HEK293T (cell line): ENCODE results near the gene RAB31.

Experiments
- CTCF ChIA-PET: fragments of 350-600 bp; formaldehyde crosslinking; extraction: SDS; loops from one replicate; lab custom pipeline; 2021; ENCODE audit warnings: antibody characterized with exemption, inconsistent platforms; lab: Yijun Ruan, JAX
- POLR2A ChIA-PET: fragments of 350-600 bp; formaldehyde crosslinking; extraction: SDS; loops from one replicate; lab custom pipeline; 2020; ENCODE audit warnings: antibody characterized with exemption, inconsistent platforms; lab: Yijun Ruan, JAX
- DNase-seq: peaks from one replicate; pipeline ENCODE4 v3.0.0; 2012; ENCODE audit warnings: mixed read lengths; ENCODE audit errors: extremely low spot score
- ARNT ChIP-seq: fragments of 450-650 bp; IDR thresholded peaks from 2 replicates; pipeline ENCODE4 v1.6.1; 2017; ENCODE audit warnings: mild to moderate bottlenecking
- BHLHE40 ChIP-seq: fragments of 450-650 bp; IDR thresholded peaks from 2 replicates; pipeline ENCODE4 v1.6.1; 2016; ENCODE audit warnings: mild to moderate bottlenecking, moderate library complexity, borderline replicate concordance
- CTBP1 ChIP-seq: fragments of 450-650 bp; IDR thresholded peaks from 2 replicates; pipeline ENCODE4 v1.6.1; 2016; ENCODE audit warnings: borderline replicate concordance
- ELF4 ChIP-seq: fragments of 450-650 bp; IDR thresholded peaks from 2 replicates; pipeline ENCODE4 v1.6.1; 2017; ENCODE audit warnings: antibody characterized with exemption
- FOXA1 ChIP-seq: fragments of 450-650 bp; IDR thresholded peaks from 2 replicates; pipeline ENCODE4 v1.6.1; 2016; ENCODE audit warnings: mild to moderate bottlenecking
- FOXK2 ChIP-seq: fragments of 450-650 bp; IDR thresholded peaks from 2 replicates; pipeline ENCODE4 v1.6.1; 2016; ENCODE audit warnings: mild to moderate bottlenecking
- FOXM1 ChIP-seq: fragments of 450-650 bp; IDR thresholded peaks from 2 replicates; pipeline ENCODE4 v1.6.1; 2017; ENCODE audit warnings: mild to moderate bottlenecking, borderline replicate concordance
- HDGF ChIP-seq: fragments of 450-650 bp; IDR thresholded peaks from 2 replicates; pipeline ENCODE4 v1.6.1; 2017; ENCODE audit warnings: antibody characterized with exemption, borderline replicate concordance
- L3MBTL2 ChIP-seq: fragments of 450-650 bp; conservative IDR thresholded peaks from 2 replicates; pipeline ENCODE4 v1.6.1; 2016; ENCODE audit warnings: mild to moderate bottlenecking
- LEF1 ChIP-seq: fragments of 450-650 bp; IDR thresholded peaks from 2 replicates; pipeline ENCODE4 v1.6.1; 2017; ENCODE audit warnings: mild to moderate bottlenecking, borderline replicate concordance
- NFRKB ChIP-seq: fragments of 450-650 bp; IDR thresholded peaks from 2 replicates; pipeline ENCODE4 v1.6.1; 2016; ENCODE audit warnings: mild to moderate bottlenecking, moderate library complexity
- SP1 ChIP-seq: fragments of 450-650 bp; IDR thresholded peaks from 2 replicates; pipeline ENCODE4 v1.6.1; 2017
- SUZ12 ChIP-seq: fragments of 450-650 bp; IDR thresholded peaks from 2 replicates; pipeline ENCODE4 v1.6.1; 2016; ENCODE audit warnings: mild to moderate bottlenecking
- TARDBP ChIP-seq: fragments of 450-650 bp; IDR thresholded peaks from 2 replicates; pipeline ENCODE4 v1.6.1; 2016
- ZNF384 ChIP-seq: fragments of 450-650 bp; IDR thresholded peaks from 2 replicates; pipeline ENCODE4 v1.6.1; 2016
- TF ChIP-seq, protein P1 (sequence below): fragments of 450-650 bp; IDR thresholded peaks from 2 replicates; pipeline ENCODE4 v1.6.1; 2016

Gene RAB31

DNA sequence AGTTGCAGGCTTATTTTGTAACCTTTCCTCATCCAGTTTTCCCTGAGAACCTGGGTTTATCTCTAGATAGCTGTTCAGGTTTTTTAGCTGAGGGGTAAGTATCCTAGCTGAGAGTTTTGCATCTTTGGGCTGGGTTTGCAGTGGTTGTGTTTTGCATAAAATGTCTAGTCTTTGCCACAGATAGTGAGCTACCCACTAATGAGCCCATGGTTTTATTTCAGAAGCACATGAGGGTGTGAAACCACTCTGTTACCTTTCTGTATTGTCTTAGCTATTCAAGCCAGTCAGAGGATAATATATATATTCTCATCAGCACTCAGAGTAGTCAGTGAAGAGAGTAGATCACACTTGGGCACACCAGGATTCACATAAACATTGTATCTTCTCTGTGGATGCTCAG is 153.1 kb downstream of the RAB31 start:
- POLR2A ChIA-PET, result interaction anchor here (1.1 kb wide), 1 partner anchor 8 kb away, joined by 3 read pairs; no protein-coding TSS in a partner anchor
- no peak for DNase-seq
- CTCF ChIA-PET, result no interaction called here
- no peak for TF ChIP-seq BHLHE40
- TF ChIP-seq TARDBP, result no peak
- TF ChIP-seq CTBP1, result no peak
- no peak for TF ChIP-seq FOXM1
- TF ChIP-seq ZNF384, result no peak
- TF ChIP-seq LEF1, result no peak
- TF ChIP-seq HDGF, result no peak
- TF ChIP-seq, protein P1, sequence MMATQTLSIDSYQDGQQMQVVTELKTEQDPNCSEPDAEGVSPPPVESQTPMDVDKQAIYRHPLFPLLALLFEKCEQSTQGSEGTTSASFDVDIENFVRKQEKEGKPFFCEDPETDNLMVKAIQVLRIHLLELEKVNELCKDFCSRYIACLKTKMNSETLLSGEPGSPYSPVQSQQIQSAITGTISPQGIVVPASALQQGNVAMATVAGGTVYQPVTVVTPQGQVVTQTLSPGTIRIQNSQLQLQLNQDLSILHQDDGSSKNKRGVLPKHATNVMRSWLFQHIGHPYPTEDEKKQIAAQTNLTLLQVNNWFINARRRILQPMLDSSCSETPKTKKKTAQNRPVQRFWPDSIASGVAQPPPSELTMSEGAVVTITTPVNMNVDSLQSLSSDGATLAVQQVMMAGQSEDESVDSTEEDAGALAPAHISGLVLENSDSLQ, result no peak
- no peak for TF ChIP-seq FOXA1
- TF ChIP-seq SUZ12, result no peak
- TF ChIP-seq ELF4, result no peak
- no peak for TF ChIP-seq L3MBTL2
- no peak for TF ChIP-seq FOXK2
- TF ChIP-seq SP1, result no peak
- TF ChIP-seq NFRKB, result no peak
- no peak for TF ChIP-seq ARNT

DNA sequence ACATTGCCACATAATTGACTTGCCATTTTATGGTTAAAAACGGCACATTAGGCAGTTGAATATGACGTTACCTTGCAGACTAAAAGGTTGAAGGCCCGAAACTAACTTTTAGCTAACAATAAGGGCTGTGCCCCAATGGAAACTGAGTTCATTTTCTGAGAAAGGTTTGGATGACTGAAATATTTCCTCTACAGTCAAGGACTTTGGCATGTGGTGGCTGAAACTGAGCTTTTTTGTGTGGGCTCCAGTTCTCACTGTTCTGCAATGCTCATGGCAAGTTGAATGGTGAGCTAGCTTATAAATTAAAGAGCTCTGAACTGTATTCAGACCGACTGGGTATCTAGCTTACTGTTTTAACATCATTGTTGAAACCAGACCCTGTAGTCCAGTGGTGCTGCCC is 153.8 kb downstream of the RAB31 start:
- CTCF ChIA-PET, result no interaction called here
- no peak for DNase-seq
- POLR2A ChIA-PET, result interaction anchor here (1.2 kb wide), 1 partner anchor 52 kb away, joined by 3 read pairs; the partner anchor contains the start of gene VAPA
- TF ChIP-seq ZNF384 (no peak), FOXM1 (no peak), SP1 (no peak), CTBP1 (no peak), ELF4 (no peak)

DNA sequence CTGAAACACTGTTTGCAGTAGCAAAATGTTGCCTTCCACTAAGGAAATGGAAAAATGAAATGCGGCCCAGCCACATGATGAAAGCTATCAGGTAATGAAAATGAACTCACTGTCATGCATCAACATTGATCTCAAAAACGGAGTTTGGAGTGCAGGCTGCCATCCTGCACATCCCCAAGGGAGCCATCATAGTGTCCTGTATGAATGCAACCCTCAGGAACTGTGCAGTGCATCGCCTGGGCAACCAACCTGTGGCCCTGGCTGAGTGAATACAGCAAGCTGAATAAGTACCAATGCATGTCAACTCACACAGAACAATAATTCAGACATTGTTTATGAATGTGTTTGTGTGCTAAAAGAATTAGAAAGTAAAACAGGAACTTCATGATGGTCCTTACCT is 154.6 kb downstream of the RAB31 start:
- POLR2A ChIA-PET, result interaction anchor here (1.2 kb wide), 1 partner anchor 51 kb away, joined by 3 read pairs; the partner anchor contains the start of gene VAPA
- no peak for TF ChIP-seq ZNF384
- TF ChIP-seq TARDBP, result no peak
- no peak for TF ChIP-seq ARNT
- no peak for TF ChIP-seq FOXK2
- no peak for TF ChIP-seq LEF1
- no peak for TF ChIP-seq FOXM1
- no peak for TF ChIP-seq SP1
- TF ChIP-seq BHLHE40, result no peak
- no peak for TF ChIP-seq FOXA1
- TF ChIP-seq, protein P1, result no peak
- no peak for TF ChIP-seq CTBP1
- TF ChIP-seq NFRKB, result no peak
- no peak for TF ChIP-seq ELF4
- no peak for TF ChIP-seq HDGF
- no peak for TF ChIP-seq SUZ12
- TF ChIP-seq L3MBTL2, result no peak
- CTCF ChIA-PET, result no interaction called here
- no peak for DNase-seq

DNA sequence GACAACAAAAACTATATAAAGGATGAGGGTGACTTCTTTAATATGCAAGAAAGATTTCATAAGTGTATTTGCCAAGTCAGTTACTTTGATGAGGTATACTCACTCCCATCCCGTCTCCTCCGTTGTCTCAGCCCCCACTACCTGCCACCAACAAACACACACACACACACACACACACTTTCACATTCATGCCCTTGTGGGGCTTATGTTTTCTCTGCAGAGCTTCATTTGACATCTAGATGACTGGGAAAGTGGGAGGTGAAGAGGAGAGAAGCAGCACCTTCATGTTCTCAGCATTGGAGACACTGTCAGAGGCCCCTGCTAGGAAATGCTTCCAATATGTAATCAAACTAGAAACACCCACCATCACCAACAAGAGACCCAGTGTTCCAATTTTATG is 155.2 kb downstream of the RAB31 start:
- ChIA-PET POLR2A (no interaction called here), CTCF (no interaction called here)
- TF ChIP-seq L3MBTL2, result no peak
- TF ChIP-seq TARDBP, result no peak
- TF ChIP-seq FOXM1, result no peak
- TF ChIP-seq FOXK2, result no peak
- TF ChIP-seq FOXA1, result no peak
- no peak for DNase-seq

DNA sequence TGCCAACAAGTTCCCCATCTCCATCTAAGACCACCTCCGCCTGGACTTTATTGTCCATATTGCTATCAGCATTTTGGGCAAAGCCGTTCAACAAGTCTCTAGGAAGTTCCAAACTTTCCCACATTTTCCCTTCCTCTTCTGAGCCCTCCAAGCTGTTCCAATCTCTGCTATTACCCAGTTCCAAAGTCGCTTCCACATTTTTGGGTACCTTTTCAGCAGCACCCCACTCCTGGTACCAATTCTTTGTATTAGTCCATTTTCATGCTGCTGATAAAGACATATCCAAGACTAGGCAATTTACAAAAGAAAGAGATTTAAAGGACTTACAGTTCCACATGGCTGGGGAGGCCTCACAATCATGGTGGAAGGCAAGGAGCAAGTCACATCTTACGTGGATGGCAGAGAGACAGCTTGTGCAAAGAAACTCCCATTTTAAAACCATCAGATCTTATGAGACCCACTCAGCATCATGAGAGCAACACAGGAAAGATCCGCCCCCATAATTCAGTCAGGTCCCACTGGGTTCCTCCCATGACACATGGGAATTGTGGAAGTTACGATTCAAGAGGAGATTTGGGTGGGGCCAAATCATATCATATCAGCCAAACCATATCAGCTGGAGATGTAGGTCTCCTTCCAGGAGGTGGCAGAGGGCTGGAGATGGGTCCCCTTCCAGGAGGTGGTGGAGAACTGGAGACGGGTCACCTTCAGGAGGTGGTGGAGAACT is 157.8 kb downstream of the RAB31 start:
- TF ChIP-seq FOXM1, result no peak
- CTCF ChIA-PET, result no interaction called here
- POLR2A ChIA-PET, result interaction anchor here (1.5 kb wide), 1 partner anchor 48 kb away, joined by 3 read pairs; the partner anchor contains the start of gene VAPA
- no peak for DNase-seq

DNA sequence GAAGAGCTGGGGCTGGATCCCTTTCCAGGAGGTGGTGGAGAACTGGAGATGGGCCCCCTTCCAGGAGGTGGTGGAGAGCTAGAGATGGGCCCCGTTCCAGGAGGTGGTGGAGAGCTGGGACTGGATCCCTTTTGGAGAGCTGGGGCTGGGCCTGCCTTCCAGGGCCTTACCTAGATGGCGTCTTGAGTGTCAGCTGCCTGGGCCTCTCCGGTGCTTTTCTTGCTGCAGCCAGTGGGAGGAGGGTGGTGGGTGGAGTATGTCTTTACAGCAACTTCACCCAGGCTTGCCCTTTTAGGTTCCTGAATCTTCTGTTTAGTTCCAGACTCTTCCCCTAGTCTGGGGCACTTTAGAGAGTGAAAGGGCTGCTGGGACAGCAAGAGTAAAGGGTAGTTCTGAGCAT is 158.5 kb downstream of the RAB31 start:
- ChIA-PET CTCF (no interaction called here), POLR2A (interaction anchor here (1.5 kb wide), 1 partner anchor 47 kb away, joined by 3 read pairs; the partner anchor contains the start of gene VAPA)
- TF ChIP-seq ARNT (no peak), BHLHE40 (no peak)
- DNase-seq, result no peak

DNA sequence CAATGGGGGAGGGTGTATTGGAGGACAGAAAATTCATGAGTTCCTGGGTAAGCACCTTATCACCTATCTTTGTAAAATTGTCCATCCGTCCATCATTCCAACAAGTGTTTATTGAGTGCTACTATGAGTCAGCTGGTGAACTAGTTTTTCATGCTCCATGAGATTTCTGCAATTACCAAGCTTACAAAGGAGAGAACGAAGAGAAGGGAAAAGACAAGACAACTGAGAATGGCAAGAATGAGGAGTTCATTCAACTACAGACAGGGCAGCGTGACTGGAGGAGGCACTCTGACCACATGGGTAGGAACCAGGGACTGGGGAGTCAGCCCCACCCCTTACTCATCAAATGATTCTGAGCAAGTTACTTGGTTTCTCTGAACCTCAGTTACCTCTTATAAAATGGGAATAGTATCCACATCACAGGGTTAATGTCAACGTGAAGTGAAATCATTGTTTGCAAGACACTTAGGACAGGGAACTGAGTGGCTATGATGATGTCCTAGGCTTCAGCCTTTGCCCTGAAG is 159.0 kb downstream of the RAB31 start:
- DNase-seq, result no peak
- CTCF ChIA-PET, result no interaction called here

More for the DNA sequence above, 159.0 kb downstream of the RAB31 start:
- POLR2A ChIA-PET, result interaction anchor here (1.5 kb wide), 1 partner anchor 47 kb away, joined by 3 read pairs; the partner anchor contains the start of gene VAPA
- TF ChIP-seq CTBP1 (no peak), NFRKB (no peak), FOXA1 (no peak), ZNF384 (no peak), SP1 (no peak), HDGF (no peak), BHLHE40 (no peak), ELF4 (no peak), L3MBTL2 (no peak)
- TF ChIP-seq, protein P1, result no peak
